HG02870 (cell line): ENCODE results near the gene CCDC144A.
"Not testable (repeated sequence)": the region's sequence is repeated elsewhere in the genome, so short reads cannot be mapped to it uniquely, and the experiment has no call there.

Experiments used
- ATAC-seq: cut with Tn5 transposase; IDR thresholded peaks from one replicate; pipeline ENCODE4 v1.9.1; 2021; ENCODE audit warnings: mild to moderate bottlenecking, moderate library complexity; ENCODE audit not compliant: unreplicated experiment

The CCDC144A gene

GRCh38 chr17:16751924-16752287 lies 61.9 kb downstream of the CCDC144A start:
- not testable (repeated sequence) for ATAC-seq

- ATAC-seq = not testable (repeated sequence)
These were observed 67.5 kb downstream of the CCDC144A start for GRCh38 chr17:16757520-16757919.

GRCh38 chr17:16758177-16758576 lies 68.1 kb downstream of the CCDC144A start:
- not testable (repeated sequence) for ATAC-seq

GRCh38 chr17:16768290-16769175 lies 78.5 kb downstream of the CCDC144A start:
- ATAC-seq = not testable (repeated sequence)

GRCh38 chr17:16772394-16773145 lies 82.5 kb downstream of the CCDC144A start:
- ATAC-seq = not testable (repeated sequence)

- ATAC-seq = not testable (repeated sequence)
These were observed 83.1 kb downstream of the CCDC144A start for GRCh38 chr17:16773146-16773522.

- not testable (repeated sequence) for ATAC-seq
These were observed 97.8 kb downstream of the CCDC144A start for GRCh38 chr17:16787851-16788250.

- not testable (repeated sequence) for ATAC-seq
These were observed 99.0 kb downstream of the CCDC144A start for GRCh38 chr17:16788889-16789536.

- ATAC-seq = not testable (repeated sequence)
These were observed 99.6 kb downstream of the CCDC144A start for GRCh38 chr17:16789622-16790021.

GRCh38 chr17:16790313-16790871 lies 100.4 kb downstream of the CCDC144A start:
- ATAC-seq = not testable (repeated sequence)

- not testable (repeated sequence) for ATAC-seq
These were observed 104.2 kb downstream of the CCDC144A start for GRCh38 chr17:16794215-16794614.

GRCh38 chr17:16795894-16796293 lies 105.9 kb downstream of the CCDC144A start:
- ATAC-seq = not testable (repeated sequence)

- not testable (repeated sequence) for ATAC-seq
These were observed 114.8 kb downstream of the CCDC144A start for GRCh38 chr17:16804851-16805250.

GRCh38 chr17:16806599-16806998 lies 116.6 kb downstream of the CCDC144A start:
- not testable (repeated sequence) for ATAC-seq

- ATAC-seq = not testable (repeated sequence)
These were observed 117.6 kb downstream of the CCDC144A start for GRCh38 chr17:16807620-16808019.

GRCh38 chr17:16810236-16810635 lies 120.2 kb downstream of the CCDC144A start:
- not testable (repeated sequence) for ATAC-seq

- not testable (repeated sequence) for ATAC-seq
These were observed 122.1 kb downstream of the CCDC144A start for GRCh38 chr17:16812126-16812525.

GRCh38 chr17:16814439-16814838 lies 124.4 kb downstream of the CCDC144A start:
- ATAC-seq = no peak

- ATAC-seq = no peak
These were observed 127.2 kb downstream of the CCDC144A start for GRCh38 chr17:16817201-16817600.

- not testable (repeated sequence) for ATAC-seq
These were observed 127.9 kb downstream of the CCDC144A start for GRCh38 chr17:16817940-16818339.

GRCh38 chr17:16818340-16818739 lies 128.3 kb downstream of the CCDC144A start:
- ATAC-seq = no peak
